Measurements from ENCODE around the gene CFH. TPM values are rescaled to one million over a fixed set of nuclear protein-coding genes. Genes with fewer than 3 reads are reported as not detected.
"Not testable (repeated sequence)": the region's sequence is repeated elsewhere in the genome, so short reads cannot be mapped to it uniquely, and the experiment has no call there.

Gene CFH
- total RNA-seq, 1 experiment from 2014 or later = 74.2 TPM

- not testable (repeated sequence) for DNase-seq (ENCODE audit: low spot score)
Observed at GRCh38 chr1:196765019-196765740, 113.3 kb downstream of the CFH start.

- not testable (repeated sequence) for DNase-seq (ENCODE audit: low spot score)
Observed at GRCh38 chr1:196769823-196770222, 118.0 kb downstream of the CFH start.

DNA sequence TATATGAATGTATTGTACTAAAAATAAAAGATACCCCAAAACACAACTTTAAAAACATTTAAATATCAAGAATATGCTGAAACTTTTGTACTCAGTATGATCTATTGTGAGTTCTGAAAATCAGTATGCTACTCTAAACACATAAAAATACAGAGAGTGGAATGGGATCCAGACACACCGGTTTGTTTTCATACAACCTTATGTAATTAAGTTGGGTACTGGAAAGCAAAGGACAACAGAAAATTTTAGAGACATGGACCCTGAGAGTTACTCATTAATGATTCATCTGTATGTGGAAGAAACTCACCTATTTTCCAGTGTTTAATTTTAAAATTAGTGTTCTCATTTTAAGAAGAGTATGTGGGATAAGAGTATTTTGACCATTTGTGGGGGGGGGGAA lies 121.9 kb downstream of the CFH start:
- no peak for DNase-seq (ENCODE audit: low spot score)

DNA sequence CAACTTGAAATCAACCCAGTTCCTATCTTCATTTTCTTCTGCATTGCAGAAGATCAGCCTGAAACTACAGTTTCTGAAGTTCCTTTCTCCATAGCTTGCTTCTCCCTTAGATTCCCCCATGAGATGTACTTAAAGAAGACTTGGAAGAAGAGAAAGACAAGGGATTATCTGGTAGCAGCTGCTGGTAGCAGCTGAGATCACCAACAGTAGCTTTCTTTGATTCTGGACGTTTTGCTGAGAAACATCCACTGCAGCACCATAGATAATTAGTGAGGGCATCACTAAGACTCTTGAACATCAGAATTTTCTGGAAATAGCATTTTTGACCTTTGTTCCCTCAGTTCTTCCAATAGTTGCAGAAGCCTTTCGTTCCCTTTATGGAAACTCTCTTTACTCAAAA lies 122.3 kb downstream of the CFH start:
- no peak for DNase-seq (ENCODE audit: low spot score)

DNA sequence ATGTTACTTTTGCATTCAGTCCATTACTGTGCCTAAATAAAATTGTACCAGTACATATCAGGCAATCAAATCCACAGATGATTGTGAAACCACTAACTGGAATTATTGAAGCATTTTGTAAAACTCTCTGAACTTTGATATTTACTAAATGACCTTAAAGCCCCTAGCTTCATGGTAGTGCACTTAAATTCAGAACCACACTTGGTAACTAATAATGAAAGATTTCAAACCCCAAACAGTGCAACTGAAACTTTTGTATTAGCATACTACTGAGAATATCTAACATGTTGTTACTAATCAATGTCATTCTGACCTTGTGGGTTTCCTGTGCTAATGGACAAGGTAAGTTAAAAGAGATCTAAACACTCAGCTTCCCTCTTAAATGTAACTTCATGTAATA lies 122.8 kb downstream of the CFH start, which contains the start of gene CFHR3:
Gene CFHR3, plus strand, starts transcription at position 238 of the 400 bp plus-strand sequence. Its CDS starts 47 bp downstream, at position 285.
- no peak for DNase-seq (ENCODE audit: low spot score)

DNA sequence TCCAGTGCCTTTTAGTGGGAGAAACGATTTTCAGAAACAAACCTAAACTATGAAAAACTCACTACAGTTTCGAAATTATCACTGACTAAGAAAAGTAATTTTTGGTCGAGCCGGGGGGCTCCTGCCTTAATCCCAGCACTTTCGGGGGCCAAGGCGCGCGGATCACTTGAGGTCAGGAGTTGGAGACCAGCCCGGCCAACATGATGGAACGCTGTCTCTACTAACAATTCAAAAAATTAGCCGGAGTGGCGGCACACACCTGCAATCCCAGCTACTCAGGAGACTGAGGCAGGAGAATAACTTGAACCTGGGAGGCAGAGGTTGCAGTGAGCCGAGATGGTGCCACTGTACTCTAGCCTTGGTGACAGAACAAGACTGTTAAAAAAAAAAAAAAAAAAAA lies 125.8 kb downstream of the CFH start:
- no peak for DNase-seq (ENCODE audit: low spot score)

DNA sequence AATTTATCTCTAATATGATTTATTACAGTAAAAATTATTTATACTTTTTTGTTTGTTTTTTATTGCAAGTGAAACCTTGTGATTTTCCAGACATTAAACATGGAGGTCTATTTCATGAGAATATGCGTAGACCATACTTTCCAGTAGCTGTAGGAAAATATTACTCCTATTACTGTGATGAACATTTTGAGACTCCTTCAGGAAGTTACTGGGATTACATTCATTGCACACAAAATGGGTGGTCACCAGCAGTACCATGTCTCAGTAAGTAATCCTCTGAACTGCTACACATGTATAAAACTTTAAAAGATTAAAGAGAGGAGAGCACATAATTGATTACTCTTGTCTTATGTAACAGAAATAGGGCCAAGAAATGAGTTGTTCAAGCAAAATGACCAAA lies 127.2 kb downstream of the CFH start:
- no peak for DNase-seq (ENCODE audit: low spot score)

DNA sequence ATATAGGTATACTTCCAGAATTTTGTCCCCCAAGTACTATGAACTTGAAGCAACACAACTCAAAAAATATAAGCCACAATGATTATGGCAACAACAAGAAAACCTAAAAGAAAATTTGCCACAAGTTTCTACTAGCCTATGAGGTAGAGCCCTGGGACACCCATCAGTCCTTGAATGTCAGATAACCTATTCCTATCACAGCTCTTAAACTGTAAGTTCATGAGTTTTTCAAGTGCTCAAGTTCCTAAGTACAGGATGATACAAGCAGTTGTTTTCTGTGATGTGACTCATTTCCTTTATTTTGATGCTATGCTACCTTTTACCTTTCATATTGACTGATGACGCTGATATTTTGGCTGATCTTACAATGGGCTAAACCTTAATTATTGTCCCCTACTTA lies 139.4 kb downstream of the CFH start:
- not testable (repeated sequence) for DNase-seq (ENCODE audit: low spot score)

DNA sequence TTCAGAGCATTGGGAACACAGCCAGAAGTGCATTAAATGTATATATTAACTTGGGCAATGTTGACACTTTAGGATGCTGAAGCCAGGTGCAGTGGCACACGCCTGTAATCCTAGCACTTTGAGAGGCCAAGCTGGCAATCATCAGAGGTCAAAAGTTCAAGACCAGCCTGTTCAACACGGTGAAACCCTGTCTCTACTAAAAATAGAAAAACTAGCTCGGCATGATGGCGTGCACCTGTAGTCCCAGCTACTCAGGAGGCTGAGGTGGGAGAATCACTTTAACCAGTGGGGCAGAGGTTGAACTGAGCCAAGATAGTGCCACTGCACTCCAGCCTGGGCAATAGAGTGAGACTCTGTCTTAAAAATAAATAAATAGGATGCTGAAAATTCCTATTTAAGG lies 142.3 kb downstream of the CFH start:
- DNase-seq (ENCODE audit: low spot score) = not testable (repeated sequence)

Other genes starting within 250 kb of the CFH start
- 0.18 and 0.56 TPM in 2 replicates for gene KCNT2, start 43.6 kb upstream of the CFH start, total RNA-seq (2014; rRNA removed; shearing (Covaris generic))
- not detected in 2 replicates for gene CFHR3, start 122.8 kb downstream of the CFH start, total RNA-seq (2014; rRNA removed; shearing (Covaris generic))
- 0.39 and 0.41 TPM in 2 replicates for gene CFHR1, start 167.7 kb downstream of the CFH start, total RNA-seq (2014; rRNA removed; shearing (Covaris generic))
- gene CFHR4, start 236.0 kb downstream of the CFH start, total RNA-seq (2014; rRNA removed; shearing (Covaris generic)) = not detected in 2 replicates